Measurements from ENCODE around the gene KCTD15.

- TF ChIP-seq CTCF (IDR thresholded peaks at IDR 0.05) (no peak), POLR2A (IDR thresholded peaks at IDR 0.05; ENCODE audit: low read depth) (no peak), EP300 (IDR thresholded peaks at IDR 0.05) (no peak), POLR2AphosphoS5 (IDR thresholded peaks at IDR 0.05) (no peak)
These were observed 6.1 kb downstream of the KCTD15 start for GRCh38 chr19:33802801-33803200.

Data from esophagus muscularis mucosa (tissue), 4 donors.